Measurements from ENCODE around the gene PPA1.
"Not testable (repeated sequence)": the region's sequence is repeated elsewhere in the genome, so short reads cannot be mapped to it uniquely, and the experiment has no call there.

PPA1 gene

DNA sequence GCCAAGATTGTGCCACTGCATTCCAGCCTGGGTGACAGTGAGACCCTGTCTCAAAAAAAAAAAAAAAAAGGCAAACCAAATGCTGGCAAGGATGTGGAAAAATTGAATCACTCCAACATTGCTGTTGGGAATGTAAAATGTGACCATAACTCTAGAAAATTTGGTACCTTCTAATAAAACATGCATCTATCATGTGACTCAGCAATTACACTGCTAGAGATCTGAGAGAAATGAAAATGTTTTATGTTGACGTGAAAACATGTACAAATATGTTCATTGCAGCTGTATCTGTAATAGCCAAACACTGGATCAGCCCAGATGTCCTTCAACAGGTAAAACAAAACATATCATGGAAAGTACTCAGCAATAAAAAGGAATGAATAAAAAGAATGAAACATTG is 32.1 kb downstream of the PPA1 start:
- no peak for DNase-seq

DNA sequence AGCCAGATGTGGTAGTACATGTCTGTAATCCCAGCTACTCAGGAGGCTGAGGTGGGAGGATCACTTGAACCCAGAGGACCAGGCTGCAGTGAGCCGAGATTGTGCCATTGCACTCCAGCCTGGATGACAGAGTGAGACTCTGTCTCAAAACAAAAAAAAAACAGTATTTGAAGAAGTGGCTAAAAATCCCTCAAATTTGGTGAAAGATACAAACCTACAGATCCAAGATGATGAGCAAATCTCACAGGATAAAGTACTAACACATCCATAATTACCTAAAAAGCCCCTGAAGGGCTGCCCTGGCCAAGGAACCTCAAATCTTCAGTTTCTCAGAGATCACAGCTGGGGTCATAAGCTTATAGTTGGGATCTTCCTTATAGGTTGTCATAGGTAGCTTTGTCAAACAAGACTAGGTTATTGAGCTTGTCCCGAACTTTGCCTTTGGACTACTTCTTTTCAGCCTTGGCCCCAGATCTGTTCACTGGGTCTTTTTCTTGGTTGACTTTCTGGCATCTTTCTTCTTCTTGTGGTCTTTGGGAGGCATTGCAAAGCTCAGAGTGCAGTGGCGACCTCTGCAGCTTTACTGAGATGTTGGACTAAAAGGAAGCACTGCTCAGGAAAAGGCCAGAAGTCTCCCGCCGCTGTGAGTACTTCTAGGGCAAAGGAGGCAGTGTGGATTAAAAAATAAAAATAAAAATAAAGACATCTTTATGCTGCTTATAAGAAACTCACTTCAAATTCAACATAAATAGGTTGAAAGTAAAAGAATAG is 34.3 kb downstream of the PPA1 start:
- no peak for DNase-seq

DNA sequence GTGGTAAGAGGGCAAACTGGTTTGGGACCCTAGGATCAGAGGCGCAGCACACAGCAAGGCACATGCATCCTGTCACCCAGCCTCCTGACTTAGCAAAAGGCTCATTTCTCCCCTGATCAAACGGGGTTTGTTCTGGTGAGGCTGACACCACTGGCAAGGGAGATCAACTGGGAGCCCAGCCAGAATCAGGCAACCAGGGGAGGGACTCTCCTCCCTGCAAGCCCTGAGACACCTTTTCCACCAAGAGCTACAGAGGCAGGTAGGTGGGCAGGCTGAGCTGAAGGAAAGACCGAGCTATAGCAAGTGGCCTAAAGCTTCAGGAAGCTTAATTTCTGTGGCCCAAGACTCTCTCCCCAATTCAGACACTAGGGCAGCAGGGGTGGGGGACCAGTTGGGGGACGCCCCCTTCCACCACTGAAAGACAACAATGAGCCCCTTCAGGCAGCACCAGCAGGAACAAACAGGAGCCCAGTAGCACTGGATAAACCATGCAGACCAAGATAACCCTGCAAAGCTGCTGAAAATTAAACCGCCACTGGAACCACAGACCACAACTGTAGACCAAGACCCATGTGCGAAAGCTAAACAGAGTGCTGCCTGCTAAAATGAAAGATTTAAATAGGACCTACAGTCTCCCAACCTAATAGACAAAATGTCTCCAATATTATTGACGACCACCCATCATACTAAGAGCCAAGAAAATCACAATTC is 35.8 kb downstream of the PPA1 start:
- no peak for DNase-seq

- DNase-seq = no peak
Observed at GRCh38 chr10:70193391-70193844, 39.8 kb downstream of the PPA1 start.

DNA sequence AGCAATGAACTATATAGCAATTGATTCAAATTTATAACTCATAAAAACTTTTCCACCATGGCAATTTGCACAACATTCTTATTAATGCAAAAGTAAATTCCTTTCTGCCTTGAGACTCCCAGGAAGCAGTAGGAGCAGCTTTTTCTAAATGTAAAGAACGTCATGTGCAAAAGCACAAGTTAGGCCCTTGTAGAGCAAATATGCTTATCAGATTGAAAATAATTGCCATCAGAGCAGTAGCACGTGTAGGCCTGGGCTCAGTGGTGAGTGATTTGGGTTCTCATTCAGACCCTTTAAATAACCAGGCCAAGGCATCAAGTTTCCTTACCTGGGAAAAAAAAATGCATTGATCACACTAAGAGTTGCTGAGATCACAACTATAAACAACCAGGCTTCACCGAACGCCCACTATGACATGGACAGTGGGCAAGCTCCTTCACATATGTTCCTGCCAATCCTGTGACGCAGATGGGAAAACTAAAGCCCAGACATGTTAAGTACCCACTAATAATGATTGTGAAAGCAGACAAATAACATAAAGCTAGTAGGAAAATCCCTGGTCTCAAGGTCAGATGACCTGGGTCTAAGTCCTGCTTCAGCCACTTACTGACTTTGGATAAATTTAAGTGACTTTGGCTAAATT is 40.8 kb downstream of the PPA1 start:
- DNase-seq = no peak

GRCh38 chr10:70191972-70192305 is 41.3 kb downstream of the PPA1 start:
- DNase-seq = no peak

DNA sequence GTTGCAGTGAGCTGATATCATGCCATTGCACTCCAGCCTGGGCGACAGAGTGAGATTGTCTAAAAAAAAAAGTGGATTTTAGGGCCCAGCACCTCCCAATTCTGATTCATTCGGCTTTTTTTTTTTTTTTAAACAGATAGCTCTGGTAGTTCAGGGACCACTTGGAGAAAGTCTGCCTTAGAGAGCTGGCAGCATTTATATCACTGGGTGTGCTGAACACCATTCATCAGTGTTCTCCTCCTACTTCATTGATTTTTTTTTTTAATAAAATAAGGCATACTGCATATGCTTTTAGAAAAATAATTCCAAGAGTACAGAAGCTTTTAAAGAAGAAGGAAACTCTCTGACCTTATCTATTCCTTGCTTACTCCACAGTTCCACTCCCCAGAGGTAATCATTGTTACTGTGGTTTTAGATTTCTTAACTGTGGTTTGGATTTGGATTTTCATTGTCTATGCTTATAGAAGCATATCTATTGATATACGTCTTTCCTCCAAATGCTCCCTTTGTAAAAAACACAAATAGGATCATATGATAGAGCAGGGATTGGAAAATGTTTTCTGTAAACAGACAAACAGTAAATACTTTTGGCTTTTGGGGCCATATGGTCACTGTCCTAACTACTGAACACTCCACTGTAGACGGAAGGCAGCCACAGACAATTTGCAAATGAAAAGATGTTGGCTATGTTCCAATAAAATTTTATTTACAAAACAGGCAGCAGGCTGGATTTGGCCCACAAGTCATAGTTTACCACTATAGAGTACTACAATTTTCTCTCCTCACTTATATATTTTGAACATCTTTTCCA is 41.9 kb downstream of the PPA1 start:
- no peak for DNase-seq

- DNase-seq = no peak
Observed at GRCh38 chr10:70190581-70190980, 42.6 kb downstream of the PPA1 start.

GRCh38 chr10:70190102-70190501 is 43.1 kb downstream of the PPA1 start:
- no peak for DNase-seq

GRCh38 chr10:70188768-70189167 is 44.5 kb downstream of the PPA1 start:
- no peak for DNase-seq

GRCh38 chr10:70186571-70186970 is 46.7 kb downstream of the PPA1 start:
- no peak for DNase-seq

DNA sequence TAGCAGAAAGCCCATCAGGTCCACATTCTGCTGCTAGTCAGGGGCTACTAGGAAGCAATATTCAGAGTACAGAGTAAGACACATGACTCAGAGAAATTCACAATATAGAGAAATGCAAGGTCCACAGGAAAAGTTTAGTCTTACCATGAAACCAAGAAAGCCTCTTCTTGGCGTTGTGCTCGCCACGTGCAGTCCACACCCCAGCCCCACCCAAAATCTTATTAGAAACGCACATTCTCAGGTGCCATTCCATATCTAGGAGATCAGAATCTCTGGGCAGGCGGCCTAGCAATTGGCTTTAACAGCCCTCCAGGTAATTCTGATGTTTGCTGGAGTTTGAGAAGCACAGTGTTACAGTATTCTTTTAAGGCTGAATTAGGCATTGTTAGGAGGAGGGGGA is 47.1 kb downstream of the PPA1 start:
- no peak for DNase-seq

DNA sequence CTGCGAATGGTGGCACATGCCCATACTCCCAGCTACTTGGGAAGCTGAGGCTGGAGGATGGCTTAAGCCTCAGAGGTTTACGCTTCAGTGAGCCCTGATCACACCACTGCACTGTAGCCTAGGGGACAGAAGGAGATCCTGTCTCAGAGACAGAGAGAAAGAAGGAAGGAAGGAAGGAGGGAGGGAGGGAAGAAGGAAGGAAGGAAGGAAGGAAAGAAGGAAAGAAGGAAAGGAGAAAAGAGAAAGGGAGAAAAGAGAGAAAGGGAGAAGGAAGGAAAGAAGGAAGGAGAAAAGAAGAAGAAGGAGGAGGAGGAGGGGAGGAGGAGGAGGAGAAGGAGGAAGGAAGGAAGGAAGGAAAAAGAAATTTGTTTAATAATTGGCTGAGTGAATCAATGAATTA is 49.9 kb downstream of the PPA1 start:
- DNase-seq = no peak

DNA sequence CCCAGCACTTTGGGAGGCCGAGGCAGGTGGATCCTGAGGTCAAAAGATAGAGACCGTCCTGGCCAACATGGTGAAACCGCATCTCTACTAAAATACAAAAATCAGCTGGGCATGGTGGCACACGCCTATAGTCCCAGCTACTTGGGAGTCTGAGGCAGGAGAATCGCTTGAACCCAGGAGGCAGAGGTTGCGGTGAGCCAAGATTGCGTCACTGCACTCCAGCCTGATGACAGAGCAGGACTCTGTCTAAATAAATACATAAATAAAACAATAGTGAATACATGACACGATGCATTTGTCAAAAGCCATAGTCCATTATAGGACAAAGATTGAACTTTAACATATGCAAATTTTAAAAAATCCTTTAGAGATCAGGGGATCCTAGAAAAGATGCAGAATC is 54.0 kb downstream of the PPA1 start:
- not testable (repeated sequence) for DNase-seq

DNA sequence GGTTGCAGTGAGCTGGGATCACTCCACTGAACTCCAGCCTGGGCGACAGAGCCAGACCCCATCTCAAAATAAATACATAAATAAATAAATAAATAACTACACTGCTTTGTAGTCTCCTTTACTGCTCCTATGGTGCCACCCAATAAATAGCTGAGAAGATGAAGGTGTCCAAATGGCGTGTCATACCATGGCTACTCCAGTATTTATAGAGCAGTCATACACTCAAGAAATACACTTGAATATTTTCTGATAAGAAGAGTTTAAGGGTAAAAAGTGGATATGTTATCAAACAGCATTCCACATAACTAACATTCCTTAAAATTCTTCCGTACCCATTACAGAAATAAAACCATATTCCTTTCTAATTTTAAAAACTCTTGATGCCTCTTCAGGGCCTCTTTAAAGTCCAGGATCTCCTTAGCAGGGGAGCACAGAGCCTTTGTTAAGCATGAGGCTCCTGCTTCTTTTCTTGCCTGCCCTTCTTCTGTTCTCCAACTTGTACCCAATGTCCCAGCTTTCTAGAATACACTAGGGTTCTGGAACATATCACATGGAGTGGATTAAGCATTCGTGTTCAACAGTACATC is 55.0 kb downstream of the PPA1 start:
- DNase-seq = no peak

DNA sequence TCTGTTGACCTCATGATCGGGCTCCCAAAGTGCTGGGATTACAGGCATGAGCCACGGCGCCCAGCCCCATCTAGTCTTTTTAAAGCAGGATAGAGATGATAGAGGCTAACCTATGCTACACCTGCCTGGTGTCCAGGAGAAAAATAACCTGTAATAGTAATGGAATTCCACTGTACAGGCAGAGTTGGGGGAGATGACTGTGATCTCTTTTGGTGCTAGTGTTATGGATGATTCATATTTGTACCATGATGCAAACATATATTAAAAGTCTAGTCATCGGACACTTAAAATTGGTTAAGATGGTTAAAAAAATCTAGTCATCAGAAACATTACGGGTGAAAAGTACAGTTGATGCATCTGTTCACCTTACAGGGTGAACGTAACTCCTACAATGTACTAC is 56.8 kb downstream of the PPA1 start:
- DNase-seq = no peak

GRCh38 chr10:70175516-70175915 is 57.7 kb downstream of the PPA1 start:
- no peak for DNase-seq

DNA sequence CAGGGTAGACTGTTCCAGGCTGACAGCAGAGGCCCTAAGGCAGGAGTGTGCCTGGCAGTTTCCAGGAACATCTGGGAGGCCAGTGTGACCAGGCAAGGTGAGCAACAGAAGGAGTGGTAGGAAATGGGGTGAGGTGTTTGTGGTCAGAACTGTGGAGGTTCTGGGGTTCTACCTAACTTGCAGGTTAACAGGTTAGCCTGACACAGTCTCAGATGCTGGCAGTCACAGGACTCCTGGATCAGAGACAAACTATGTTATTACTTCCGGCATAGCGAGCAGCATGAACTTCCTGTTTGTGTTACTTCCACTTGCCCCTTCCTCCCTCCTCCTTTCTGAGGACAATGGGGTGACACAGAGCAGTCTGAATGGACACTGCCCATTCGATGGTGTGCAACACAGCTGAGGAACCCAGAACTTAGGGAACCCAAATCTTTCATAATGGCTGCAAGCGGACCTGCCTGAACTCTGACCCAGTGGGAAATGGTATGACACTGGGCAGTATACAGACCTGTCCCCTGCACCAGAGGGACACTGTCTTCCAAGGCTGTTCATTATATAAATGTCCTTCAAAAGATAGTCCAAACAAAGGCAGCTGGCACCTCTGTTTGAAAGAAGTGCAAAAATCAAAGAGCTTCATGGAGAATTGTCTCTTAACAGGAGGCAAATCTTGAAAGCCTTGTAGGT is 59.0 kb downstream of the PPA1 start:
- no peak for DNase-seq

DNA sequence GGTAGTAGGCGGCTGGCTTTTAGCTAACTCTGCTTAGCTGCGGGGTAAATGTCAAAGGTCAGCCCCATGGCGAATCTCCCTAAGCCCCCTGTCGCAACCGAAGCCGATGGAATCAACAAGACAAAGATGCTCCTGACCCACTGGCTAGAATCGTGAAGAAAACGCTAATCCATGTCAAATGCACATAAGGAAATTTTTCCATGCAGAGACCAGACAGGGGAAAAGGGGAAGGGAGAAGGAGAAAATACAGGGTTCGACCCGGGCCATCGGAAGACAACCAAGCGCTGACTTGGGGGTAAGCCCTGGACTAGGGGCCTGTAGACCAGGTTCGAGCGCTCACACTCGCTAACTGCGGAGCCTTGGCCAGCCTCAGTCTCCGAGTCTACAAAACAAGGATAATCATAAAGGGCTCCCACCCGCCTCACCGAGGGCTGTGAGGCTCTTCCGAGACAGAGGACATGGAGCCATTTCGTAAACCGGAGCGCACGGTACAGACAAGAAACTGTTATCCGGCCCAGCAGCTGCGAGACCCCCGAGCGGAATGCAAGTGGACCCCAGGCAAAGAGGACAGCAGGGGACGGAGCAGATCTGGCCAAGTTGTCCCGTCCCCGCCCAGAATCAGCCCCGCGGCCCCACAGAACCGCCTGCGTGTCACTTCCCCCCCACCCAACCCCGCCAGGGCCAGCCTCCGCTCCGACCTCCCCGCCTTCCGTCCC is 63.4 kb downstream of the PPA1 start:
- DNase-seq = no peak

GRCh38 chr10:70169011-70169410 is 64.2 kb downstream of the PPA1 start:
- no peak for DNase-seq

DNA sequence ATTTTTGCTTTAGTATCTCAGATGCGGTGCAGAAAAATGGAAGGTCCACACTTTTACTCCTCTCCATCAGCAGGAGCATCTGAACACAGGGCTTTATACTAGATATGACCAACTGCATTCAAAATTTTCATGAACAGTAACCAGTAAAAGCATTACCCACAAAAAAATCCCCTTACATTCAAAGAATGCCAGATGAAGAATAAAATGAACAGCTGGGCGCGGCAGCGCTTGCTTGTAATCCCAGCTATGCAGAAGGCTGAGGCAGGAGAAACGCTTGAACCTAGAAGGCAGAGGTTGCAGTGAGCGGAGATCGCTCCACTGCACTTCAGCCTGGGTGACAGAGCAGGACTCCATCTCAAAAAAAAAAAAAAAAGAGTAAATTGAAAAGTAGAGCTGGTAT is 66.0 kb downstream of the PPA1 start:
- no peak for DNase-seq

DNA sequence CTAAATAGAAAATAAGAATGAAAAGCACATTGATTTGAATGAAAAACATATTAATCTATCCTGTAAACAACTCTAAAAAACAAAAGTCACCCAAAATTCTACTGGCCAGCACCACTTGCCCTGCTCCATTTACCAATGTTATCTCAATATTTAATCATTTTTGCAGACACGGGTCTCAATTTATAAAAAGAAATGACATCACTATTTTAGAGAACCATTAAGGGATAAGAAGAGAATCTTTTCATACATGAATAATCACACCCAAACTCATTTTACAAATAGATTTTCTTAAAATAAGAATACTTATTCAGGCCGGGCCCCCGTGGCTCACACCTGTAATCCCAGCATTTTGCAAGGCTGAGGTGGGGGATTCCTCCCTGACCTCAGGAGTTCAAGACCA is 66.8 kb downstream of the PPA1 start:
- DNase-seq = no peak
